Small intestine (tissue), 7 donors: ENCODE measurements around the gene WDR5B. TPM values are rescaled to one million over a fixed set of nuclear protein-coding genes. Genes with fewer than 3 reads are reported as not detected.
A peak's percentile ranks its signal among the peaks of the same experiment; 100 is the strongest.

Experiments
- DNase-seq, 2 donors: peaks; one replicate each; pipeline versions ENCODE4 v3.0.0 to v3.0.0-alpha.2; 2013
- FAIRE-seq: peaks from 2 replicates; lab custom pipeline; 2012; peaks lifted over from hg19 to GRCh38; lab: Jason Lieb, UNC
- H3K27ac ChIP-seq, 3 donors: one replicate each; pipeline ENCODE4 v1.5.1; 2013; ENCODE audit warnings: low read length in 2 of 3, mild to moderate bottlenecking in 2 of 3, control low read depth in 1 of 3, inconsistent platforms in 1 of 3, low read depth in 1 of 3, moderate library complexity in 1 of 3
- H3K27me3 ChIP-seq, 3 donors: one replicate each; pipeline ENCODE4 v1.6.1; 2013; ENCODE audit warnings: low read length in 3 of 3, inconsistent platforms in 1 of 3; ENCODE audit not compliant: control insufficient read depth in 3 of 3, insufficient read depth in 3 of 3
- H3K36me3 ChIP-seq, 3 donors: one replicate each; pipeline ENCODE4 v1.6.1; 2013; ENCODE audit warnings: low read length in 3 of 3, inconsistent platforms in 1 of 3, low read depth in 1 of 3, mild to moderate bottlenecking in 1 of 3, moderate library complexity in 1 of 3; ENCODE audit not compliant: control insufficient read depth in 3 of 3, insufficient read depth in 2 of 3
- H3K4me1 ChIP-seq, 3 donors: one replicate each; pipeline ENCODE4 v1.6.1; 2013; ENCODE audit warnings: low read length in 2 of 3, inconsistent platforms in 1 of 3, low read depth in 1 of 3, mild to moderate bottlenecking in 1 of 3, moderate library complexity in 1 of 3; ENCODE audit not compliant: control insufficient read depth in 3 of 3, insufficient read depth in 2 of 3
- H3K4me3 ChIP-seq, 3 donors: one replicate each; pipeline ENCODE4 v1.5.1; 2013; ENCODE audit warnings: low read length in 3 of 3, control low read depth in 1 of 3, inconsistent platforms in 1 of 3, low read depth in 1 of 3, mild to moderate bottlenecking in 1 of 3, moderate library complexity in 1 of 3
- H3K9me3 ChIP-seq, 2 donors: one replicate each; pipeline ENCODE4 v1.6.1; 2013; ENCODE audit warnings: low read depth in 1 of 2, low read length in 1 of 2; ENCODE audit not compliant: control insufficient read depth in 2 of 2, insufficient read depth in 1 of 2
- WGBS, 3 donors: extraction: QIAGEN DNeasy Blood & Tissue Kit; methylation state at CpG; one replicate each; pipeline ENCODE4 v1.1.7; 2013; 5-methylcytosine and 5-hydroxymethylcytosine counted together
- polyA plus RNA-seq, 4 donors: library from polyadenylated mRNA; stranded (reverse) in 3 of 4; unstranded in 1 of 4; fragments of 200-250 nt in 3 of 4; fragments of 120-200 nt in 1 of 4; gene quantifications; one replicate each; pipeline versions ENCODE4 v1.2.1 to v1.2.3, GENCODE V29; 2013
- donor health status: healthy with polysubstance abuse.
- donor health status: control.
- donor health status: control.
- donor health status: Bipolar disorder and iron deficiency.
- donor health status: healthy.

The WDR5B gene
- polyA plus RNA-seq, 4 donors, result 1.6 to 8.3 (median 2.7) TPM

DNA sequence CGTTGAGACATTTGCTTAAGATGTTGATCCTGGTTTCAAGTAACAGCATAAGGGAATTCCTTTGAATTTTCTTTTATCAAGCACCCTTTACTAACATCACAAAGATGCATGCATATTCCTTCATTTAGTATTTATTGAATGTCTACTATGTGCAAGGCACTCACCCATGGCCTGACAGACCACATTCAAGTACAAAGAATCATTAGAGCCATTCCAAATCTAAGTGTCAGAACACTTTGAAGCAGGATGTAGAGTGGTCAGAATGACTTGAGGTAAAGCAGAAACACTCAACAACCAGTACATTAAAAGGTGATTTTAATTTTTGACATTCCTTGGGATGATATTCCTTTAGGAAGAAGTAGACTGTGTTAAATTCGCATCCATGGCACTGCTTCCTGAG lies 6.0 kb upstream of the WDR5B start:
- FAIRE-seq (no peak), DNase-seq (no peak)
- peaks cover 0 to 10% (median 4%) of the 10 kb centered on the region in 3 donors for H3K4me1 ChIP-seq
- no peak overlapping the region for H3K27ac ChIP-seq
- 91 to 96% (median 94%) methylated on average over 2 of the region's 2 CpGs for WGBS, 3 donors
- no peaks in the 10 kb centered on the region for H3K9me3 ChIP-seq
- H3K36me3 ChIP-seq, result peaks cover 7 to 9% (median 9%) of the 10 kb centered on the region in 3 donors
- H3K4me3 ChIP-seq, result no peak overlapping the region
- no peaks in the 10 kb centered on the region for H3K27me3 ChIP-seq

DNA sequence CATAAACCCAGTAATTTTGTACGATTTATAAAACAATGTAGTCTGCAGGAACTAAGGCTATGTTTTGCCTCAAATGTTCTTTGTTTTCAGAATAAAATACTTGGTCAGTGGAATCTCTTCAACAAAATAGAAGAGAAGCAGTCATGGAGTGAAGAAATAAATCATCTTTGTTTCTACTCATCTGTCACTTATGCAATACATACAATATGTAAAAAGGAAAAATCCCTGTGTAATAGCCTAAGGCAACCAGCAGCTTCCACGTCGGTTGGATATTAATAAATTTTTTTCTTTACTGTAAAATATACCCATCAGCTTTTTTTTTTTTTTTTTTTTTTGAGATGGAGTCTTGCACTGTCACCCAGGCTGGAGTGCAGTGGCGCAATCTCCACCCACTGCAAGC lies 5.2 kb upstream of the WDR5B start:
- Histone ChIP-seq H3K27me3 (no peaks in the 10 kb centered on the region), H3K4me3 (no peak overlapping the region), H3K36me3 (peaks cover 2 to 6% (median 3%) of the 10 kb centered on the region in 3 donors), H3K27ac (no peak overlapping the region), H3K4me1 (peaks cover 0 to 10% (median 4%) of the 10 kb centered on the region in 3 donors), H3K9me3 (no peaks in the 10 kb centered on the region)
- DNase-seq (no peak), FAIRE-seq (no peak)
- WGBS, 3 donors, result 91 to 95% (median 91%) methylated on average over 4 of the region's 4 CpGs

GRCh38 chr3:122416966-122417365 lies 1.1 kb upstream of the WDR5B start:
- DNase-seq (peak in 1 of 2 donors; percentile 12), FAIRE-seq (no peak)
- WGBS, 3 donors, result 40 to 50% (median 43%) methylated on average over 14 of the region's 14 CpGs
- Histone ChIP-seq H3K4me3 (peak overlapping the region; percentile 31 to 95 (median 70)), H3K9me3 (no peaks in the 10 kb centered on the region), H3K27me3 (no peaks in the 10 kb centered on the region), H3K36me3 (peaks cover 0 to 7% (median 2%) of the 10 kb centered on the region in 3 donors), H3K27ac (peak overlapping the region in 1 of 3 donors; percentile 95), H3K4me1 (peaks cover 0 to 24% (median 10%) of the 10 kb centered on the region in 3 donors)

GRCh38 chr3:122415104-122415744 lies 638 bp downstream of the WDR5B start:
- DNase-seq, result peak; percentile 65 to 66

GRCh38 chr3:122414391-122414790 lies 1.5 kb downstream of the WDR5B start:
- WGBS, 3 donors, result 79 to 95% (median 91%) methylated on average over 3 of the region's 3 CpGs
- DNase-seq (no peak), FAIRE-seq (no peak)
- no peak overlapping the region for H3K27ac ChIP-seq
- no peaks in the 10 kb centered on the region for H3K27me3 ChIP-seq
- H3K36me3 ChIP-seq, result peaks cover 2 to 13% (median 4%) of the 10 kb centered on the region in 3 donors
- H3K9me3 ChIP-seq, result no peaks in the 10 kb centered on the region
- peaks cover 0 to 24% (median 10%) of the 10 kb centered on the region in 3 donors for H3K4me1 ChIP-seq
- H3K4me3 ChIP-seq, result no peak overlapping the region

More at GRCh38 chr3:122415104-122415744, 638 bp downstream of the WDR5B start:
- H3K4me3 ChIP-seq, result peak overlapping the region; percentile 59 to 95 (median 62)
- H3K36me3 ChIP-seq, result peaks cover 0 to 8% (median 2%) of the 10 kb centered on the region in 3 donors
- FAIRE-seq, result no peak
- no peaks in the 10 kb centered on the region for H3K9me3 ChIP-seq
- peaks cover 0 to 24% (median 10%) of the 10 kb centered on the region in 3 donors for H3K4me1 ChIP-seq
- H3K27me3 ChIP-seq, result no peaks in the 10 kb centered on the region
- peak overlapping the region; percentile 72 to 95 (median 91) for H3K27ac ChIP-seq
- WGBS, 3 donors, result 18 to 22% (median 20%) methylated on average over 10 of the region's 10 CpGs

GRCh38 chr3:122410639-122411038 lies 5.2 kb downstream of the WDR5B start:
- Histone ChIP-seq H3K4me3 (no peak overlapping the region), H3K27me3 (no peaks in the 10 kb centered on the region), H3K27ac (no peak overlapping the region), H3K4me1 (peaks cover 0 to 13% (median 6%) of the 10 kb centered on the region in 3 donors), H3K9me3 (no peaks in the 10 kb centered on the region), H3K36me3 (peaks cover 5 to 19% (median 12%) of the 10 kb centered on the region in 3 donors)
- DNase-seq (no peak), FAIRE-seq (no peak)
- 84 to 90% (median 87%) methylated on average over 6 of the region's 6 CpGs for WGBS, 3 donors

DNA sequence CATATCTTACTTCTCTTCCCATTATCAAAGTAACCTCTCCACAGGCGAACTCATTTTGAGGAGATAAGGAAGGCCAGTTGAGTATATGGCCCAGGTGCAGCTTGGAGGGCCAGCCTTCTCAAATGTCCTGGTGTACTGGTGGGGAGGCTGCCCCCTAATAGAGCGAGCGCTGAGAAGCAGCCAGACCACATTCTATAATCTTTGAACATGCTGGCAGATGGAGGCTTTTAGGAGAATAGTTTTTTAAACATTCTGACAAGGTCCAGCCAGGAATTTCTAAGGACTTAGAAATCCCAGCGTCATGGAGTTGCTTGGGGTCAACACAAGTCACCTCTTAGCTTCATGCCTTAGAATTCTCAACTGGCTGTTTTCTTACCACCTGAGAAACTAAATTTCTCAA lies 5.8 kb downstream of the WDR5B start:
- H3K4me3 ChIP-seq, result no peak overlapping the region
- H3K27ac ChIP-seq, result no peak overlapping the region
- H3K9me3 ChIP-seq, result no peaks in the 10 kb centered on the region
- peaks cover 0 to 10% (median 3%) of the 10 kb centered on the region in 3 donors for H3K4me1 ChIP-seq
- FAIRE-seq (no peak), DNase-seq (no peak)
- 88 to 92% (median 90%) methylated on average over 4 of the region's 4 CpGs for WGBS, 3 donors
- peaks cover 5 to 21% (median 16%) of the 10 kb centered on the region in 3 donors for H3K36me3 ChIP-seq
- no peaks in the 10 kb centered on the region for H3K27me3 ChIP-seq

GRCh38 chr3:122409446-122409845 lies 6.4 kb downstream of the WDR5B start:
- no peak overlapping the region for H3K4me3 ChIP-seq
- no peak overlapping the region for H3K27ac ChIP-seq
- H3K9me3 ChIP-seq, result no peaks in the 10 kb centered on the region
- FAIRE-seq (no peak), DNase-seq (no peak)
- H3K4me1 ChIP-seq, result peaks cover 0 to 4% (median 0%) of the 10 kb centered on the region in 3 donors
- 74 to 88% (median 87%) methylated on average over 6 of the region's 6 CpGs for WGBS, 3 donors
- H3K27me3 ChIP-seq, result no peaks in the 10 kb centered on the region
- peaks cover 5 to 24% (median 16%) of the 10 kb centered on the region in 3 donors for H3K36me3 ChIP-seq
